H1 (cell line): ENCODE data around the gene CLCF1. TPM values are rescaled to one million over a fixed set of nuclear protein-coding genes. Genes with fewer than 3 reads are reported as not detected.

Experiments
- KDM4A ChIP-seq: IDR thresholded peaks from one replicate; pipeline ENCODE4 v1.7.1; 2012; ENCODE audit warnings: low read depth, mild to moderate bottlenecking, moderate library complexity, low read length, inconsistent platforms; ENCODE audit not compliant: severe bottlenecking
- polyA plus RNA-seq, 7 experiments: library from polyadenylated mRNA; depleted of rRNA in 3 of 7; stranded (reverse) in 5 of 7; unstranded in 2 of 7; fragments of >200 nt in 5 of 7; fragments of 200-250 nt in 2 of 7; gene quantifications; 1 replicate in 5 of 7; 2 replicates in 1 of 7; 4 replicates in 1 of 7; pipeline versions ENCODE4 v1.2.1 to v1.2.3, GENCODE V29; 2011 to 2013; ENCODE audit warnings: missing spikeins in 2 of 7, mixed read lengths in 2 of 7
- total RNA-seq: library from RNA; stranded (reverse); fragmentation: NEBNext Ultra II Directional; extraction: Animal tissue kit (Norgen Biotek cat#: 25700); gene quantifications from 2 replicates; pipeline ENCODE4 v1.2.1, GENCODE V29; 2021

The CLCF1 gene
- total and polyA plus RNA-seq, 2 of the 8 experiments (the other 6 are each of a cell fraction or from before 2014, with no cell fraction given) = 0.32 to 1.2 TPM

GRCh38 chr11:67368621-67369020 is 4.8 kb downstream of the CLCF1 start (continued):
- no peak for TF ChIP-seq KDM4A
